ENCODE measurements around the gene TM2D1. TPM values are rescaled to one million over a fixed set of nuclear protein-coding genes. Genes with fewer than 3 reads are reported as not detected.

Gene TM2D1
- total RNA-seq, 1 donor from 2014 or later = 47.8 TPM

DNA sequence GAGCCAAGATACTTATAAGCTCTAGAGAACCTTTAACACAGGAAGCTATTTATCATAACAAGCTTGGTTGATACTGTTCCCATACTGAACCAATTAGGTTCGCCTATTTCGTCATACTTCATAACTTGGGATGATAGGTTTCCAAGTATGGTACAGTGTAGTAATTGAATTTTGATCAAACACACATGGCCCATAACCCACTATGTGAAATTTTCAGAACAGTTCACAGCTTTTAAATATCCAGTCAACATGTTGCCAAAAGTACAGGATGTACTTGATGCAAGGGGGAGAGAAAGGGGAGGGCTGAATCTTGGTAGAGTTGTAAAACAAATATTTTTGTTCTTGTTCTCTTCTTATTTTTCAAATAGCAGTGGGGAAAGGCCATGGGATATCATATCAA lies 86.6 kb downstream of the TM2D1 start:
- intact Hi-C loops (cut with DNase I) = no loop called here
- peak; percentile 57 for ATAC-seq
- Histone ChIP-seq H3K36me3 (no peaks in the 10 kb centered on the region), H3K9me3 (no peaks in the 10 kb centered on the region), H3K4me3 (no peak overlapping the region), H3K27me3 (ENCODE audit: low read depth) (no peaks in the 10 kb centered on the region), H3K4me1 (peaks cover 16% of the 10 kb centered on the region), H3K27ac (no peak overlapping the region)
- TF ChIP-seq, protein P1, sequence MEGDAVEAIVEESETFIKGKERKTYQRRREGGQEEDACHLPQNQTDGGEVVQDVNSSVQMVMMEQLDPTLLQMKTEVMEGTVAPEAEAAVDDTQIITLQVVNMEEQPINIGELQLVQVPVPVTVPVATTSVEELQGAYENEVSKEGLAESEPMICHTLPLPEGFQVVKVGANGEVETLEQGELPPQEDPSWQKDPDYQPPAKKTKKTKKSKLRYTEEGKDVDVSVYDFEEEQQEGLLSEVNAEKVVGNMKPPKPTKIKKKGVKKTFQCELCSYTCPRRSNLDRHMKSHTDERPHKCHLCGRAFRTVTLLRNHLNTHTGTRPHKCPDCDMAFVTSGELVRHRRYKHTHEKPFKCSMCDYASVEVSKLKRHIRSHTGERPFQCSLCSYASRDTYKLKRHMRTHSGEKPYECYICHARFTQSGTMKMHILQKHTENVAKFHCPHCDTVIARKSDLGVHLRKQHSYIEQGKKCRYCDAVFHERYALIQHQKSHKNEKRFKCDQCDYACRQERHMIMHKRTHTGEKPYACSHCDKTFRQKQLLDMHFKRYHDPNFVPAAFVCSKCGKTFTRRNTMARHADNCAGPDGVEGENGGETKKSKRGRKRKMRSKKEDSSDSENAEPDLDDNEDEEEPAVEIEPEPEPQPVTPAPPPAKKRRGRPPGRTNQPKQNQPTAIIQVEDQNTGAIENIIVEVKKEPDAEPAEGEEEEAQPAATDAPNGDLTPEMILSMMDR (IDR thresholded peaks at IDR 0.05) = no peak
- DNase-seq = no peak

DNA sequence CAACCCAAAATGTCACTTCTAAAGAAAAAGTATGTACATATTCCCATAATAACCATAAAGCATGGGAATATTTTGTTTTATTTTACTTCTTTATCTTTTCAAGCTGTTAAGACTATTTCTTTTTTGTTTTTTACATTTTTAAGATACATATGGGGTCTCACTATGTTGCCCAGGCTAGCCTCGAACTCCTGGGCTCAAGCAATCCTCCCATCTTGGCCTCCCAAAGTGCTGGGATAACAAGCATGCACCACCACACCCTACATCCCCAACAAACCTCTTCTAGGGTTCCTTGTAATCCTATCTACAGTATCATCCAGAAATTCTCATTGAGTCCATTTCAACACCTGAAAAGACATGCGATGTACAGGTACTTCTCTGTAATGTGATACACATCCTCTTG lies 87.5 kb downstream of the TM2D1 start:
- peak overlapping the region; percentile 29 for H3K27ac ChIP-seq
- ATAC-seq = no peak

DNA sequence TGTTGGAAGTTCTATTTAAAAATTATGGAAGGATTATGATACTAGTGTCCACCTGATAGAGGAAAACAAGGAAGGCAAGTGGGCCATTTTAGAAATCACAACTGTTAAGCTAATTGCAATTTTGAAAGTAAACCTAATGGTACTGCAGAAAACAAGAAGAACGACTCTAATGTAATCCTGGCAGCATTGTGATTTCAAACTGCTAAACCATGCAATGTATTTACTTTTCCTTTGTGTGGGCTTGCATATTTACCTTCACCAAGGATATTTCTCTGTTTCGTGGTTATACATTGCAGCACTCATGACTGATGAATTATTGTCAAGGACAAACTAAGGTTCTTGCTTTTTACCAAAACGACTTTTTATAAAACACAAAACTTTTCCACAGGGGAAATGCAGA lies 88.1 kb downstream of the TM2D1 start:
- intact Hi-C loops (cut with DNase I) = no loop called here
- Histone ChIP-seq H3K36me3 (no peaks in the 10 kb centered on the region), H3K9me3 (no peaks in the 10 kb centered on the region), H3K4me1 (peaks cover 13% of the 10 kb centered on the region), H3K27me3 (ENCODE audit: low read depth) (no peaks in the 10 kb centered on the region), H3K27ac (no peak overlapping the region), H3K4me3 (no peak overlapping the region)
- DNase-seq (no peak), ATAC-seq (no peak)
- TF ChIP-seq, protein P1 (IDR thresholded peaks at IDR 0.05) = no peak

More for the DNA sequence above, 87.5 kb downstream of the TM2D1 start:
- Histone ChIP-seq H3K27me3 (ENCODE audit: low read depth) (no peaks in the 10 kb centered on the region), H3K36me3 (no peaks in the 10 kb centered on the region), H3K9me3 (no peaks in the 10 kb centered on the region), H3K4me3 (no peak overlapping the region), H3K4me1 (peaks cover 16% of the 10 kb centered on the region)
- DNase-seq = no peak
- intact Hi-C loops (cut with DNase I) = no loop called here
- TF ChIP-seq, protein P1 (IDR thresholded peaks at IDR 0.05) = no peak

DNA sequence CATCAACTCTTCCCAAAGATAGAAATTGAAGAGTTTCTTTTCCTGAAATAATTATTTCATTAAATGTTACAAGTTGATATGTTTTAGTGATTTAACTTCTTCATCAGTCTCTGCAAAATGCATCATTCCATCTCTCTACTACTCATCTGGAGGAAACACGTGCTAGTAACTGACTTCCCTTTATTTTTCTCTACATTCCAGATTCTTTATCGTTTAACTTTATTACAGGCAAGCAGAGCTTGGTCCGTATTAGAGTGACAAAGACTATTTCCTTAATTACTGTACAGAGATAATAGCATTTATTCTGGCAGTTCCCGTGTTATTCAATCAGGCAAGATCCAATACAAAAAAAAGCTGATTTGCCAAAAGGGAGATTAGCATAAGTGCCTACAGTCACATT lies 88.6 kb downstream of the TM2D1 start:
- intact Hi-C loops (cut with DNase I) = no loop called here
- no peaks in the 10 kb centered on the region for H3K27me3 ChIP-seq (ENCODE audit: low read depth)
- H3K4me1 ChIP-seq = peaks cover 9% of the 10 kb centered on the region
- H3K4me3 ChIP-seq = no peak overlapping the region
- ATAC-seq = no peak
- no peaks in the 10 kb centered on the region for H3K36me3 ChIP-seq
- TF ChIP-seq, protein P1 (IDR thresholded peaks at IDR 0.05) = no peak
- DNase-seq = no peak
- H3K9me3 ChIP-seq = no peaks in the 10 kb centered on the region
- H3K27ac ChIP-seq = no peak overlapping the region

DNA sequence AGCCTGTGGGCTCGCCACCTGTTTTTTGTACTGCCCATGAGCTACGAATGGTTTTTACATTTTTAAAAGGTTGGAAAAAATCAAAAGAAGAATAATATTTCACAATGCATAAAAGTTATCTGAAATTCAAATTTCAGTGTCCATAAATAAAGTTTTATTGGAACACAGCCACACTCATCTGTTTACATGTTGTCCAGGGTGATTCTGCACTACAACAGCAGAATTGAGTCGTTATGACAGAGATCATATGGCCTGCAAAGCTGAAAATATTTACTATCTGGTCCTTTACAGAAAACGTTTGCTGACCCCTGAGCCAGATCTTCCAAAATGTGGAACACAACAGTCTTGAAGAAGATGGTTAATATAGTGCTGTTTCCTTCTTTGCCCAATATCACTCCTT lies 89.4 kb downstream of the TM2D1 start:
- H3K4me3 ChIP-seq = no peak overlapping the region
- intact Hi-C loops (cut with DNase I) = no loop called here
- no peak for DNase-seq
- no peaks in the 10 kb centered on the region for H3K9me3 ChIP-seq
- H3K36me3 ChIP-seq = no peaks in the 10 kb centered on the region
- peaks cover 8% of the 10 kb centered on the region for H3K4me1 ChIP-seq
- H3K27ac ChIP-seq = no peak overlapping the region
- H3K27me3 ChIP-seq (ENCODE audit: low read depth) = no peaks in the 10 kb centered on the region
- TF ChIP-seq, protein P1 (IDR thresholded peaks at IDR 0.05) = no peak
- ATAC-seq = no peak

DNA sequence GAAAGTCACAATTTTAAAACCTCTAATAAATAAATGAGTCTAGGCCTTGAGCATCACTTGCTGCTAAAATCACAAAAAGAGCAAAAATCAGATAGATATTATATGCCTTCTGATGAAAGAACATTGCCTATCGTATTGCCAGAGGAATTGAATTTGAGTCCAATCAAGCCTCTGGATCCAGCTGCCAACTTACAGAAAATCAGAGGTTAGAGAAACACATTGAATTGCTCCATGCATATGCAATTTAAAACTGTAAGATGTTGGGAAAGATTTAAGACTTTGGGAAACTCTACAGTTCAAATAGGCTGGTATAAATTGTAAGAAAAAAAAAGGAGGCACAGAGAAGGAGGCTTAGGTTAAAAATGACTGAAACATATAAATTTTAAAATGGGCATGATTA lies 93.5 kb downstream of the TM2D1 start:
- no peak for DNase-seq
- TF ChIP-seq, protein P1 (IDR thresholded peaks at IDR 0.05) = no peak
- no peak overlapping the region for H3K27ac ChIP-seq
- H3K9me3 ChIP-seq = no peaks in the 10 kb centered on the region
- no peaks in the 10 kb centered on the region for H3K4me1 ChIP-seq
- ATAC-seq = no peak
- H3K36me3 ChIP-seq = no peaks in the 10 kb centered on the region
- intact Hi-C loops (cut with DNase I) = no loop called here
- H3K4me3 ChIP-seq = no peak overlapping the region
- H3K27me3 ChIP-seq (ENCODE audit: low read depth) = no peaks in the 10 kb centered on the region

Data from lower lobe of right lung (tissue), 2 donors.